DND-41 (cell line): ENCODE data around the gene CCDC91.

ENCODE experiments used
- EZH2 ChIP-seq: IDR thresholded peaks from 3 replicates; pipeline ENCODE4 v1.6.1; 2012; ENCODE audit warnings: borderline replicate concordance, low read depth, mild to moderate bottlenecking, moderate library complexity, low read length, inconsistent platforms; ENCODE audit not compliant: severe bottlenecking
- TF ChIP-seq, protein P1 (sequence below): IDR thresholded peaks from 2 replicates; pipeline ENCODE4 v1.5.1; 2012; ENCODE audit warnings: borderline replicate concordance, low read length, moderate library complexity, mild to moderate bottlenecking; ENCODE audit not compliant: poor library complexity, severe bottlenecking; ENCODE audit errors: extremely low read depth

- TF ChIP-seq, protein P1, sequence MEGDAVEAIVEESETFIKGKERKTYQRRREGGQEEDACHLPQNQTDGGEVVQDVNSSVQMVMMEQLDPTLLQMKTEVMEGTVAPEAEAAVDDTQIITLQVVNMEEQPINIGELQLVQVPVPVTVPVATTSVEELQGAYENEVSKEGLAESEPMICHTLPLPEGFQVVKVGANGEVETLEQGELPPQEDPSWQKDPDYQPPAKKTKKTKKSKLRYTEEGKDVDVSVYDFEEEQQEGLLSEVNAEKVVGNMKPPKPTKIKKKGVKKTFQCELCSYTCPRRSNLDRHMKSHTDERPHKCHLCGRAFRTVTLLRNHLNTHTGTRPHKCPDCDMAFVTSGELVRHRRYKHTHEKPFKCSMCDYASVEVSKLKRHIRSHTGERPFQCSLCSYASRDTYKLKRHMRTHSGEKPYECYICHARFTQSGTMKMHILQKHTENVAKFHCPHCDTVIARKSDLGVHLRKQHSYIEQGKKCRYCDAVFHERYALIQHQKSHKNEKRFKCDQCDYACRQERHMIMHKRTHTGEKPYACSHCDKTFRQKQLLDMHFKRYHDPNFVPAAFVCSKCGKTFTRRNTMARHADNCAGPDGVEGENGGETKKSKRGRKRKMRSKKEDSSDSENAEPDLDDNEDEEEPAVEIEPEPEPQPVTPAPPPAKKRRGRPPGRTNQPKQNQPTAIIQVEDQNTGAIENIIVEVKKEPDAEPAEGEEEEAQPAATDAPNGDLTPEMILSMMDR: no peak
- no peak for TF ChIP-seq EZH2
These were observed 138.7 kb downstream of the CCDC91 start for GRCh38 chr12:28328967-28329366.
